Psoas muscle (tissue), 8 donors: ENCODE results near the gene UTF1. TPM values are rescaled to one million over a fixed set of nuclear protein-coding genes. Genes with fewer than 3 reads are reported as not detected.
A peak's percentile ranks its signal among the peaks of the same experiment; 100 is the strongest.
"Not testable (repeated sequence)": the region's sequence is repeated elsewhere in the genome, so short reads cannot be mapped to it uniquely, and the experiment has no call there.

Experiments used
- ATAC-seq, 4 donors: fragments of 200-7000 bp; cut with Tn5 transposase; one replicate each; pipeline ENCODE4 v1.9.1; 2020; ENCODE audit warnings: moderate library complexity in 3 of 4, mild to moderate bottlenecking in 2 of 4
- DNase-seq, 2 donors: peaks; one replicate each; pipeline ENCODE4 v3.0.0-alpha.2; 2020
- H3K27ac ChIP-seq: fragments of 200-600 bp; one replicate; pipeline ENCODE4 v1.8.0; 2022
- H3K27me3 ChIP-seq, 3 donors: fragments of 200-600 bp in 1 of 3; one replicate each; pipeline versions ENCODE4 v1.6.1 to v1.8.0; 2013 to 2022; ENCODE audit warnings: low read length in 2 of 3, mild to moderate bottlenecking in 2 of 3, moderate library complexity in 1 of 3; ENCODE audit not compliant: insufficient read depth in 3 of 3
- H3K36me3 ChIP-seq, 2 donors: fragments of 200-600 bp in 1 of 2; one replicate each; pipeline versions ENCODE4 v1.6.1 to v1.8.0; 2013 to 2022; ENCODE audit warnings: low read depth in 1 of 2, mild to moderate bottlenecking in 1 of 2, moderate library complexity in 1 of 2; ENCODE audit not compliant: insufficient read depth in 1 of 2
- H3K4me1 ChIP-seq: fragments of 200-600 bp; one replicate; pipeline ENCODE4 v1.8.0; 2022
- H3K4me3 ChIP-seq: fragments of 200-600 bp; one replicate; pipeline ENCODE4 v1.8.0; 2022; ENCODE audit warnings: mild to moderate bottlenecking
- H3K9me3 ChIP-seq: fragments of 200-600 bp; one replicate; pipeline ENCODE4 v1.8.0; 2022
- WGBS, 3 donors: extraction: QIAGEN DNeasy Blood & Tissue Kit; methylation state at CpG; one replicate each; pipeline versions ENCODE4 v1.1.6 to v1.1.7; 2013; 5-methylcytosine and 5-hydroxymethylcytosine counted together
- intact Hi-C, 2 donors: fragments of 100-400 bp; cut with DNase I; formaldehyde crosslinking; loops; one replicate each; pipeline versions ENCODE4 v1.11.0 to v1.14.2; 2022
- polyA plus RNA-seq, 3 donors: library from polyadenylated mRNA; stranded (reverse); fragments of 200-250 nt; gene quantifications; one replicate each; pipeline ENCODE4 v1.2.3, GENCODE V29; 2013
- total RNA-seq, 4 donors: library from RNA; stranded (reverse); fragmentation: NEBNext Ultra II Directional in 2 of 4; extraction: Animal tissue kit (Norgen Biotek cat#: 25700) in 2 of 4; gene quantifications; one replicate each; pipeline versions ENCODE4 v1.2.1 to v1.2.4, GENCODE V29; 2021 to 2023
- TF ChIP-seq, protein P1 (sequence below): fragments of 200-600 bp; IDR thresholded peaks from one replicate; pipeline ENCODE4 v1.8.0; 2022; ENCODE audit warnings: antibody characterized with exemption
- donor health status: healthy with polysubstance abuse.
- donor health status: DM: no; HTN: no; CAD: no; lungs with moderate emphysema.
- donor health status: Bipolar disorder and iron deficiency.
- donor health status: healthy.
- donor health status: DM: yes; HTN: yes; CAD: no.
- donor health status: DM: no; HTN: no; CAD: no.
- donor health status: DM: no; HTN: no; CAD: no.
- donor health status: DM: yes; HTN: yes; CAD: no.

Gene UTF1
- total and polyA plus RNA-seq, 7 donors = not detected

DNA sequence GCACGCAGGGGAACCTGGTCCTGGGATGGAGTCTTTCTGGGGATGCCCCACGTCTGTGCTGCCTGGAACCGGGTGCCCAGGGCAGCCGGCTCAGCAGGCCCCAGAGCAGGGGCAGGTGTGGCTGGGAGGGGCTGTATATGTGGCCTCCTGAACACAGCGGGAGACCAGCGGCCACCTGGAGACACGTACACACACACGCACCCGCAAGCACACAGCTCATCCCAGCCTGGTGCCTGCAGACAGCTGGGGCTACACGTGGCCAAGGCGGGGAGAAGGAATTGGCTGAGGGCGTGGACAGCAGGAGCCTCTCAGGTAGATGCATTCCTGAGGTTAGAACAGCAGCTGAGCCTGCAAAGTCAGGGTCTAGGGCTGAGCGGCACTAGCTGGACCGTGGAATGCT, 32.7 kb downstream of the UTF1 start:
- intact Hi-C loops = no loop called here
- no peak for ATAC-seq

DNA sequence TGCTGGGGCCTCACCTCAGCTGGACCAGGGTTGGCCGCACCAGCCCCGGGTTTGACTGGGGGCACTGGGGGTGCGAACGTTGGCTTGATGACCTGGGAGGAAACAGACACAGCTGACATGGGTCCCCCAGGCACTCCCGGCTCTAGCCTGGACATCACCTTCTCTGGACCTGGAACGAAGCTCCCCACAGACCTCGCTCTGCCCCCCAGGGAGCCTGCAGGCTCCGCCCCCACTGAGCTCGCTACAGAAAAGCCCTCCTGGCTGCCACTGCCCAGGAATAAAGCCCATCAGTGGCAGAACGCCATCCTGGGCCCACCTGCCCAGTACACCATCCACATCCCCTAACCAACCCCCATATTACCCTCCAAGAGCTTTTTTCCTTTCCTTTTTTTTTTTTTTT, 33.7 kb downstream of the UTF1 start:
- peaks cover 6% of the 10 kb centered on the region for H3K4me1 ChIP-seq

More for the DNA sequence above, 32.7 kb downstream of the UTF1 start:
- peaks cover 10% of the 10 kb centered on the region for H3K4me1 ChIP-seq
- H3K9me3 ChIP-seq = no peaks in the 10 kb centered on the region
- DNase-seq = no peak
- no peak overlapping the region for H3K27ac ChIP-seq
- WGBS, 3 donors = 81 to 89% (median 82%) methylated on average over 12 to 14 of the region's 14 CpGs
- H3K27me3 ChIP-seq = no peaks in the 10 kb centered on the region
- H3K4me3 ChIP-seq = peak overlapping the region; percentile 90
- TF ChIP-seq, protein P1, sequence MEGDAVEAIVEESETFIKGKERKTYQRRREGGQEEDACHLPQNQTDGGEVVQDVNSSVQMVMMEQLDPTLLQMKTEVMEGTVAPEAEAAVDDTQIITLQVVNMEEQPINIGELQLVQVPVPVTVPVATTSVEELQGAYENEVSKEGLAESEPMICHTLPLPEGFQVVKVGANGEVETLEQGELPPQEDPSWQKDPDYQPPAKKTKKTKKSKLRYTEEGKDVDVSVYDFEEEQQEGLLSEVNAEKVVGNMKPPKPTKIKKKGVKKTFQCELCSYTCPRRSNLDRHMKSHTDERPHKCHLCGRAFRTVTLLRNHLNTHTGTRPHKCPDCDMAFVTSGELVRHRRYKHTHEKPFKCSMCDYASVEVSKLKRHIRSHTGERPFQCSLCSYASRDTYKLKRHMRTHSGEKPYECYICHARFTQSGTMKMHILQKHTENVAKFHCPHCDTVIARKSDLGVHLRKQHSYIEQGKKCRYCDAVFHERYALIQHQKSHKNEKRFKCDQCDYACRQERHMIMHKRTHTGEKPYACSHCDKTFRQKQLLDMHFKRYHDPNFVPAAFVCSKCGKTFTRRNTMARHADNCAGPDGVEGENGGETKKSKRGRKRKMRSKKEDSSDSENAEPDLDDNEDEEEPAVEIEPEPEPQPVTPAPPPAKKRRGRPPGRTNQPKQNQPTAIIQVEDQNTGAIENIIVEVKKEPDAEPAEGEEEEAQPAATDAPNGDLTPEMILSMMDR = no peak
- H3K36me3 ChIP-seq = no peaks in the 10 kb centered on the region

DNA sequence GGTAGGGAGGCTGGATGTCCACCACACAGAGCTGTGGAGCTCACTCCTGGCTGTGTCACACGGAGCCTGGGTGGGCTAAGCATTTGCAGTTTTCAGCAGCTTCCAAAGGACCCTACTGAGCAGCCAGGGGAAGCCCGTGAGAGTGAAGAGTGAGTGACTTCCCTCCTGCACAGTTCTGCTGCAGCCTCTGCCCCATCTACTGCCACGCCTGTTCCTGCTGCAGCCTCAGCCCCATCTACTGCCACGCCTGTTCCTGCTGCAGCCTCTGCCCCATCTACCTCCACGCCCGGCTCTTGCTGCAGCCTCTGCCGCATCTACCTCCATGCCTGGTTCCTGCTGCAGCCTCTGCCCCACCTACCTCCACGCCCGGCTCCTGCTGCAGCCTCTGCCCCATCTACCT, 34.4 kb downstream of the UTF1 start:
- Histone ChIP-seq H3K36me3 (no peaks in the 10 kb centered on the region), H3K4me3 (no peak overlapping the region), H3K27me3 (no peaks in the 10 kb centered on the region), H3K4me1 (peaks cover 6% of the 10 kb centered on the region), H3K27ac (no peak overlapping the region), H3K9me3 (no peaks in the 10 kb centered on the region)
- TF ChIP-seq, protein P1 = no peak
- intact Hi-C loops = no loop called here
- no peak for ATAC-seq
- DNase-seq = no peak
- 75 to 85% (median 79%) methylated on average over 9 of the region's 9 CpGs for WGBS, 3 donors

More for the DNA sequence above, 33.7 kb downstream of the UTF1 start:
- H3K27ac ChIP-seq = no peak overlapping the region
- TF ChIP-seq, protein P1 = no peak
- ATAC-seq (no peak), DNase-seq (no peak)
- intact Hi-C loops = no loop called here
- 79 to 85% (median 81%) methylated on average over 8 to 10 of the region's 10 CpGs for WGBS, 3 donors
- no peaks in the 10 kb centered on the region for H3K27me3 ChIP-seq
- no peak overlapping the region for H3K4me3 ChIP-seq
- no peaks in the 10 kb centered on the region for H3K9me3 ChIP-seq
- no peaks in the 10 kb centered on the region for H3K36me3 ChIP-seq

GRCh38 chr10:133265052-133265451, 35.0 kb downstream of the UTF1 start:
- intact Hi-C loops, H3K4me3 ChIP-seq, DNase-seq, H3K27ac ChIP-seq, ATAC-seq, H3K4me1 ChIP-seq, H3K9me3 ChIP-seq, H3K36me3 ChIP-seq, H3K27me3 ChIP-seq: not testable (repeated sequence)
- 87 to 94% (median 91%) methylated on average over 10 of the region's 10 CpGs for WGBS, 3 donors

- intact Hi-C loops = no loop called here
- Histone ChIP-seq H3K27me3 (no peaks in the 10 kb centered on the region), H3K27ac (no peak overlapping the region), H3K9me3 (no peaks in the 10 kb centered on the region), H3K4me3 (no peak overlapping the region), H3K4me1 (peaks cover 6% of the 10 kb centered on the region), H3K36me3 (no peaks in the 10 kb centered on the region)
- ATAC-seq = no peak
- DNase-seq = no peak
- TF ChIP-seq, protein P1 = no peak
- 83 to 86% (median 85%) methylated on average over 21 of the region's 21 CpGs for WGBS, 3 donors
These were observed 36.2 kb downstream of the UTF1 start for GRCh38 chr10:133266056-133266795.
